ENCODE results near the gene IKZF2. TPM values are rescaled to one million over a fixed set of nuclear protein-coding genes. Genes with fewer than 3 reads are reported as not detected.

Gene IKZF2
- total and polyA plus RNA-seq, 11 donors = 0.84 to 8.0 (median 5.9) TPM

DNA sequence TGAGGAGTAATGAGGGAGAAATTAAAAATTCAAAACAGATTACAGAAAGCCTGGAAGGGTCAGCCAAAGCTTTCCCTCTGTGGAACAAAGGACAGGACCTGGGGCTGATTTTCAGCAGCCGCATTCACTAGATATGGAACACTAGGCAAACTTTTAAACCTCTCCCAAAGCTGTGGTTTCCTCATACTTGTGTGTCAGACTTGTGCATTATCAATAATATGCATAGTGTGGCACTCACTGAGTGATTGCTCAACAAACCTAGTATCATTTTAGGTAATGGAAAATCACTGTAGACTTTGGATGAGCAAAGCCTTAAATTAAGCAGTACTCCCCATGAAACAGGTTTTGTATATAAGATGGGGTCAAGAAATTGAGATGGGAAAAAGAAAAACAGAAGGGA lies 26.3 kb upstream of the IKZF2 start:
- ATAC-seq (no peak), DNase-seq (no peak)
- no peaks in the 10 kb centered on the region for H3K27me3 ChIP-seq
- H3K36me3 ChIP-seq = no peaks in the 10 kb centered on the region
- no peak overlapping the region for H3K4me3 ChIP-seq
- intact Hi-C loops (cut with DNase I) = no loop called here
- TF ChIP-seq, protein P1, sequence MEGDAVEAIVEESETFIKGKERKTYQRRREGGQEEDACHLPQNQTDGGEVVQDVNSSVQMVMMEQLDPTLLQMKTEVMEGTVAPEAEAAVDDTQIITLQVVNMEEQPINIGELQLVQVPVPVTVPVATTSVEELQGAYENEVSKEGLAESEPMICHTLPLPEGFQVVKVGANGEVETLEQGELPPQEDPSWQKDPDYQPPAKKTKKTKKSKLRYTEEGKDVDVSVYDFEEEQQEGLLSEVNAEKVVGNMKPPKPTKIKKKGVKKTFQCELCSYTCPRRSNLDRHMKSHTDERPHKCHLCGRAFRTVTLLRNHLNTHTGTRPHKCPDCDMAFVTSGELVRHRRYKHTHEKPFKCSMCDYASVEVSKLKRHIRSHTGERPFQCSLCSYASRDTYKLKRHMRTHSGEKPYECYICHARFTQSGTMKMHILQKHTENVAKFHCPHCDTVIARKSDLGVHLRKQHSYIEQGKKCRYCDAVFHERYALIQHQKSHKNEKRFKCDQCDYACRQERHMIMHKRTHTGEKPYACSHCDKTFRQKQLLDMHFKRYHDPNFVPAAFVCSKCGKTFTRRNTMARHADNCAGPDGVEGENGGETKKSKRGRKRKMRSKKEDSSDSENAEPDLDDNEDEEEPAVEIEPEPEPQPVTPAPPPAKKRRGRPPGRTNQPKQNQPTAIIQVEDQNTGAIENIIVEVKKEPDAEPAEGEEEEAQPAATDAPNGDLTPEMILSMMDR (IDR thresholded peaks at IDR 0.05) = no peak
- no peak for TF ChIP-seq POLR2A (IDR thresholded peaks at IDR 0.05)
- 88 to 95% (median 93%) methylated on average over 1 of the region's 1 CpG for WGBS, 4 donors
- H3K4me1 ChIP-seq = no peaks in the 10 kb centered on the region
- H3K9me3 ChIP-seq = no peaks in the 10 kb centered on the region
- no peak overlapping the region for H3K27ac ChIP-seq

DNA sequence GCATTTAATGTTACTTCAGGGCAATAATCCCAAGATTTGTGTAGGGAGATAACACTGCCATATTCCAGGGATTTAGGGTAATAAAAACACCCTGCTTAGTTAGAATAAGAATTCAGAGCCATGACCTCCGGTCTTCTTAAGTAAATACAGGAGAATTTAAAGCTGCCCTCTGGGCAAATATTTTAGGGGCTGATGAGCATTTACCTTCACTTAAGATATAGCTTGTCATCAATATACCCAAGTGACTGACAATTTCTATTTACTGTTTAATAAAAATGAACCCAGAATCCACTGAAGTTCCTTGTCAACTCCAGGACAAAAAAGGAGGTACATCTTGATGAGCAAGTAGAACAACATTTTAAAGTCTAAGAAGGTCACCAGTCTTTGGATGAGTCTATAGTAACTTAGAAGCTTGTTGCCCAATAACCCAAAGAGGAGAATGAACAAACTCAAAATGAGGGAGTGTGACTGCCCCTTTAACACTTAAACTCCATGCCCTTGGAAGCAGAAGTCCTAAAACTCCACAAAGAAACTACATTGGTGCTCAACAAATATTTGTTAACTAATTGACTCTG lies 24.3 kb upstream of the IKZF2 start:
- WGBS, 4 donors = 76 to 87% (median 85%) methylated on average over 1 of the region's 1 CpG
- H3K4me3 ChIP-seq = no peak overlapping the region
- no peak for TF ChIP-seq POLR2A (IDR thresholded peaks at IDR 0.05)
- TF ChIP-seq, protein P1 (IDR thresholded peaks at IDR 0.05) = no peak
- no peak for ATAC-seq
- H3K9me3 ChIP-seq = no peaks in the 10 kb centered on the region
- no peaks in the 10 kb centered on the region for H3K27me3 ChIP-seq
- no peak for DNase-seq
- no peak overlapping the region for H3K27ac ChIP-seq
- H3K36me3 ChIP-seq = no peaks in the 10 kb centered on the region
- H3K4me1 ChIP-seq = no peaks in the 10 kb centered on the region
- intact Hi-C loops (cut with DNase I) = no loop called here

DNA sequence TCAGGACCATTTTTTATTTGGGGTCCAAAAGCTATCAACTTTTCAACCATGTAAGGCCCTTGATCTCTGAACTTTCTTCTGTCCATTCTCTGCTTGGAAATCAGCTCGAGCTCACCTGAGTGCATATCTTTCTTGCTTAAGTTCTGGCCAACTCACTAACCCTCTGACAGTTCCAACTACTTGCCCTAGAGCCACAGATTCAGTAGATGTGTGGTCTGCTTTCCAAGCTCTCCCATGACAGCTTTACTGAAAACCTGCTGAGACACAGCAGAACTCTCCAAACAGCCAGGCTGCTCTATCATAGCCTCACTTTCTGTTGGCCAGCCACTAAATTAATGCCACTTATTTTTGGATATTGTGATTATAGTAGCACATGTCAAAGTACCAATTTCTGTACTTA lies 21.2 kb upstream of the IKZF2 start:
- no peaks in the 10 kb centered on the region for H3K36me3 ChIP-seq
- TF ChIP-seq, protein P1 (IDR thresholded peaks at IDR 0.05) = no peak
- DNase-seq = no peak
- H3K4me1 ChIP-seq = no peaks in the 10 kb centered on the region
- ATAC-seq = no peak
- intact Hi-C loops (cut with DNase I) = no loop called here
- H3K4me3 ChIP-seq = no peak overlapping the region
- 39 to 60% (median 53%) methylated on average over 1 of the region's 1 CpG for WGBS, 4 donors
- H3K9me3 ChIP-seq = no peaks in the 10 kb centered on the region
- H3K27ac ChIP-seq = no peak overlapping the region
- H3K27me3 ChIP-seq = no peaks in the 10 kb centered on the region

DNA sequence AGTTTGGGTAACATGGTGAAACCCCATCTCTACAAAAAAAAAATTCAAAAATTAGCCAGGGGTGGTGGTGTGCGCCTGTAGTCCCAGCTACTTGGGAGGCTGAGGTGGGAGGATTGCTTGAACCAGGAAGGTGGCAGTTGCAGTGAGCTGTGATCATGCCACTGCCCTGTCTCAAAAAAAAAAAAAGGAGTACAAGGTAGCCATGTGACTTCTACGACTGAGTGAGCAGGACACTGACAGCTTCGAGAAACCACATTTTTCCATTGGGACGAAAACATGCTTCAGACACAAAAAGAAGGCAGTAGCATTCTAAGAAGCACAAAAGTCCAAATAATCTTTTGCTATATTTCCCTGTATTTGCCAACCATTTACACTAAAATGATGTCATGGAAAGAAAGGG lies 19.7 kb upstream of the IKZF2 start:
- intact Hi-C loops (cut with DNase I) = no loop called here
- Histone ChIP-seq H3K4me3 (no peak overlapping the region), H3K4me1 (no peaks in the 10 kb centered on the region), H3K9me3 (no peaks in the 10 kb centered on the region), H3K27ac (no peak overlapping the region), H3K36me3 (no peaks in the 10 kb centered on the region), H3K27me3 (no peaks in the 10 kb centered on the region)
- no peak for DNase-seq
- TF ChIP-seq, protein P1 (IDR thresholded peaks at IDR 0.05) = no peak
- TF ChIP-seq POLR2A (IDR thresholded peaks at IDR 0.05) = no peak
- no peak for ATAC-seq
- 82 to 92% (median 86%) methylated on average over 4 of the region's 4 CpGs for WGBS, 4 donors

Measured in heart left ventricle (tissue), 16 donors.